ENCODE results near the gene ZNF496. TPM values are rescaled to one million over a fixed set of nuclear protein-coding genes. Genes with fewer than 3 reads are reported as not detected.

ZNF496 gene
- total RNA-seq, 3 donors from 2014 or later (not counting 1 experiment from before 2014, with no cell fraction given), result 25.6 to 33.0 (median 27.9) TPM

GRCh38 chr1:247336390-247336789, 4.7 kb upstream of the ZNF496 start:
- Mint-ChIP-seq H3K27ac (no peak overlapping the region), H3K4me1 (peaks cover 7 to 29% of the 10 kb centered on the region in 2 donors), H3K27me3 (ENCODE audit: low read depth in 2 of 2) (no peaks in the 10 kb centered on the region), H3K36me3 (no peaks in the 10 kb centered on the region), H3K4me3 (no peak overlapping the region), H3K9me3 (no peaks in the 10 kb centered on the region)
- Histone ChIP-seq H3K27me3 (ENCODE audit: control insufficient read depth, insufficient read depth, low read length) (no peaks in the 10 kb centered on the region), H3K36me3 (ENCODE audit: control insufficient read depth, insufficient read depth, low read length) (no peaks in the 10 kb centered on the region), H3K9me3 (ENCODE audit: control insufficient read depth, insufficient read depth, low read length) (no peaks in the 10 kb centered on the region), H3K4me3 (ENCODE audit: low read length) (no peak overlapping the region), H3K4me1 (ENCODE audit: control insufficient read depth, insufficient read depth, low read length) (peaks cover 10% of the 10 kb centered on the region), H3K27ac (ENCODE audit: low read length) (no peak overlapping the region)
- ATAC-seq, result no peak
- TF ChIP-seq CTCF (IDR thresholded peaks at IDR 0.05), result no peak
- 89% methylated on average over 7 of the region's 7 CpGs for WGBS (ENCODE audit: insufficient coverage)
- intact Hi-C loops (cut with micrococcal nuclease), result no loop called here
- DNase-seq, result no peak

- no peak overlapping the region for H3K4me3 ChIP-seq (ENCODE audit: low read length)
- Mint-ChIP-seq H3K4me3 (no peak overlapping the region), H3K9me3 (no peaks in the 10 kb centered on the region), H3K36me3 (no peaks in the 10 kb centered on the region), H3K27me3 (ENCODE audit: low read depth in 2 of 2) (no peaks in the 10 kb centered on the region), H3K27ac (no peak overlapping the region), H3K4me1 (peaks cover 7 to 32% of the 10 kb centered on the region in 2 donors)
- 61% methylated on average over 11 of the region's 11 CpGs for WGBS (ENCODE audit: insufficient coverage)
- ATAC-seq, result no peak
- H3K27ac ChIP-seq (ENCODE audit: low read length), result no peak overlapping the region
- H3K4me1 ChIP-seq (ENCODE audit: control insufficient read depth, insufficient read depth, low read length), result peaks cover 10% of the 10 kb centered on the region
- intact Hi-C loops (cut with micrococcal nuclease), result no loop called here
- H3K36me3 ChIP-seq (ENCODE audit: control insufficient read depth, insufficient read depth, low read length), result no peaks in the 10 kb centered on the region
- no peak for DNase-seq
- H3K27me3 ChIP-seq (ENCODE audit: control insufficient read depth, insufficient read depth, low read length), result no peaks in the 10 kb centered on the region
- TF ChIP-seq CTCF (IDR thresholded peaks at IDR 0.05), result no peak
- no peaks in the 10 kb centered on the region for H3K9me3 ChIP-seq (ENCODE audit: control insufficient read depth, insufficient read depth, low read length)
These were observed 4.2 kb upstream of the ZNF496 start for GRCh38 chr1:247335882-247336281.

- Histone ChIP-seq H3K36me3 (ENCODE audit: control insufficient read depth, insufficient read depth, low read length) (no peaks in the 10 kb centered on the region), H3K27ac (ENCODE audit: low read length) (no peak overlapping the region), H3K4me3 (ENCODE audit: low read length) (no peak overlapping the region), H3K4me1 (ENCODE audit: control insufficient read depth, insufficient read depth, low read length) (peaks cover 21% of the 10 kb centered on the region), H3K9me3 (ENCODE audit: control insufficient read depth, insufficient read depth, low read length) (no peaks in the 10 kb centered on the region), H3K27me3 (ENCODE audit: control insufficient read depth, insufficient read depth, low read length) (no peaks in the 10 kb centered on the region)
- no peak overlapping the region for H3K4me3 Mint-ChIP-seq
- ATAC-seq (no peak), DNase-seq (no peak)
- H3K36me3 Mint-ChIP-seq, result no peaks in the 10 kb centered on the region
- H3K4me1 Mint-ChIP-seq, result peaks cover 12 to 42% of the 10 kb centered on the region in 2 donors
- H3K27ac Mint-ChIP-seq, result no peak overlapping the region
- no peaks in the 10 kb centered on the region for H3K27me3 Mint-ChIP-seq (ENCODE audit: low read depth in 2 of 2)
- 92% methylated on average over 11 of the region's 11 CpGs for WGBS (ENCODE audit: insufficient coverage)
- intact Hi-C loops (cut with micrococcal nuclease), result loop anchor here (5.0 kb wide), 1 partner anchor 122 kb away; no protein-coding TSS in a partner anchor
- H3K9me3 Mint-ChIP-seq, result no peaks in the 10 kb centered on the region
- no peak for TF ChIP-seq CTCF (IDR thresholded peaks at IDR 0.05)
These were observed 2.9 kb upstream of the ZNF496 start for GRCh38 chr1:247334378-247335133.

All from natural killer cell (primary cell).